ENCODE measurements around the gene PPP1R2.
A peak's percentile ranks its signal among the peaks of the same experiment; 100 is the strongest.
"Not testable (repeated sequence)": the region's sequence is repeated elsewhere in the genome, so short reads cannot be mapped to it uniquely, and the experiment has no call there.

Gene PPP1R2

DNA sequence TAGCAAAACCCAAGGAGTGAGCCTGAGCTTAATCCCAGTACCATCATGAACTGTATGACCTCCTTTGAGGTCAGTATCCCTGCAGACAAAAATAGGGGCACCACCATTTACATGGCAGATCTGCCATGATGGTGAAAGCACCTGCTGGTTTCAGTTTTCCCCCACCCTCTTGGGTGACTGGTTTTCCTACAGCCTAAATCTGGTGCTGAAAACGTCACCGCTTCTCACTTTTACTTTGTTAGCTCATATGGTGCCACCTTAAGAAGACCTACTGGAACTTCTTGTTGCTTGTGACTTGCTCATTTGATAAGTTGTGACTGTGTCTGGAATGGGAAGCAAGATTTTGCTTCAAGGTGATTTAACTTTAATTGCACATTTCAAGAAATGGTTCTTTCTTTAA, 5.1 kb downstream of the PPP1R2 start:
- DNase-seq = no peak

DNA sequence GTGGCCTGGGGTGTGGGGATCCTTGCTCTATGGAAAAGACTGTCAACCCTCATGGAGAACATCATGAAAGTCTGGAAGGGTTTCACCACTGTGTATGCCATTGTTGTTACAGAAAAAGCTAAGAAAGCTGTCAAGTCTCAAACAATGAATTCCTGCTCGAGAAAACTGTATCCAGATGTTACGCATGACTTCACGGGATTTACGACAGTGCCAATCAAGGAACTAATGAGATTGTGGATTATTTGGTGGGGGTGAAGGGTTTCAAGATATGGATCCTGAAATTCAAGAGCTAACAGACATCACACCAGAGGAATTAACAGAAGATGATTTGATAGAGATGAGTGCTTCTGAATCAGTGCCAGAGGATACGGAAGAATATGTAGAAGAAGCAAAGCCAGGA, 7.8 kb downstream of the PPP1R2 start:
- DNase-seq = no peak

DNA sequence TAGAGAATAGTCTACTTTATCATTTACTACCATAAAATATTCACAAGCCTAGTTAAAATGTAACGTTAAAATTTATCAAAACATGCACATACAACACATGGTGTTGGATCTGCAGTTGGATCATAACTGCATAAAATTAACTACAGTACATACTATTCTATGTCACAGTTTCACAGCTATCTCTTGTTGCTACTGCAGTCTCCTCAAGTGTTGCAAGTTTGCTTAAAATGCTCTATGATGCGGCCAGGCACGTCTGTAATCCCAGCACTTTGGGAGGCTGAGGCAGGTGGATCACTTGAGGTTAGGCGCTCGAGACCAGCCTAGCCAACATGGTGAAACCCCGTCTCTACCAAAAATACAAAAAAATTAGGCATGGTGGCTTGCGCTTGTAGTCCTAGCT, 10.3 kb downstream of the PPP1R2 start:
- no peak for DNase-seq

DNA sequence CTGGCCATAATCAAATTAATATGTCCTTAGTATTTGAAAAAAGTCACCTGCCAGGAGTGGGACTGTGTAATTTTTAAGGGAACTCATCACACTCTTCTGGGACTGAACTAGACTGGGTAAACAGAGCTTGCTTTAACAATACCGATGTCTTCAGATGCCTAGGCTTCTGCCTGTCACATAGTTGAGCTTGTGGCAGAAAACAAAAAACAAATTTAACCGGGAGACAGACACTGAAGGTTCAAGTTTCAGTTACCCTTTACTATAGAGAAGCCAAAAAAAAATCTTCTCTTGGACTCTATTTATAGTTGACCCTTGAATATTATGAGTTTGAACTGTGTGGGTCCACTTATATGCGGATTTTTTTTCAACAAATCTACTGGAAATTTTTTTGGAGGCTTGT, 10.8 kb downstream of the PPP1R2 start:
- no peak for DNase-seq

DNA sequence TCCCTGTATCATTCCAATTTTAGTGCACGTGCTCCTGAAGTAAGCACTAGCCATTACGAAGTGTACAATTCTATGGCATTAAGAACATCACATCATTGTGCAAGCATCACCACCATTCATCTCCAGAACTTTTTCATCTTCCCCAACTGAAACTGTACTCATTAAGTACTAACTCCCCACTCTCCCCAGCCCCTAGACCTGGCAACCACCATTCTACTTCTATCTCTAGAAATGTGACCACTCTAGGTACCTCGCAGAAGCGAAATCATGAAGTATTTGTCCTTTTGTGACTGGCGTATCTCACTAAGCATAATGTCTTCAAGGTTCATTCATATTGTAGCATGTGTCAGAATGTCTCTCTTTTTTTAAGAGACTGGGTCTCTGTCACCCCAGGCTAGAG, 11.4 kb downstream of the PPP1R2 start:
- DNase-seq = no peak

DNA sequence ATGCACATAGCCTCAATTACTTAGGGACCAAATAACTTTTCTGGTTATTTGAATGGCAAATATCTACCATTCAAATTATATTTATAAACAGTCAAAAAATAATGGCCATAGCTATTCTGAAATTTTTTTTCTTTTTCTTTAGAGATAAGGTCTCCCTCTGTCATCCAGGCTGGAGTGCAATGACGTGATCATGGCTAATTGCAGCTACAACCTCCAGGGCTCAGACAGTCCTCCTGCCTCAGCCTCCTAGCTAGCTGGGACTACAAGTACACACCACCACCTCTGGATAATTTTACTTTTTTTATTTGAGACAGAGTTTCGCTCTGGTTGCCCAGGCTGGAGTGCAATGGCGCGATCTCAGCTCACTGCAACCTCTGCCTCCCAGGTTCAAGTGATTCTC, 16.6 kb downstream of the PPP1R2 start:
- no peak for DNase-seq

DNA sequence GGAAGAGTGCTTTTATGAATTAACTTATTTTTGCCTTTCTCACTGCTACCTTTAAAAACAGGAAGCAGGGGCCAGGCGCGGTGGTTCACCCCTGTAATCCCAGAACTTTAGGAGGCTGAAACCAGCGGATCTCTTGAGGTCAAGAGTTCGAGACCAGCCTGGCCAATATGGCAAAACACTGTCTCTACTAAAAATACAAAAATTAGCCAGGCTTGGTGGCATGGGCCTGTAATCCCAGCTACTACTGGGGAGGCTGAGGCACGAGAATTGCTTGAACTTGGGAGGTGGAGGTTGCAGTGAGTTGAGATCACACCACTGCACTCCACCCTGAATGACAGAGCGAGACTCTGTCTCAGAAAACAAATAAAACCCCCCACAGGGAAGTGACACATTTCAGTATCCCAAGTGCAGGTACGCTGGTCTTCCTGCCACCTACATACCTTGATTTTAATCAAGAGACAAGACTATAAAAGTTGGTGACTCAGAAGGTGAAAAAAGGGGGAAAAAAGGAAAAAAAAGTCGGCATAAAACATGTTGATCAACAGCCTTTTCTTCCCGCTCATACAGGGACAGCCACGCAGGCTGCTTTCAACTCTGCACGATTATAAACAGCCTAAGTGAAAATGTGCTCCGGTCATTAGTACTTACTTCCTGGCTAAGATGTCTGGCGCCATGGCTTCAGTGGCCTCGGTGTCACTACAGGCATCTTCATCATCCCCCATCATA, 18.8 kb downstream of the PPP1R2 start:
- no peak for DNase-seq

DNA sequence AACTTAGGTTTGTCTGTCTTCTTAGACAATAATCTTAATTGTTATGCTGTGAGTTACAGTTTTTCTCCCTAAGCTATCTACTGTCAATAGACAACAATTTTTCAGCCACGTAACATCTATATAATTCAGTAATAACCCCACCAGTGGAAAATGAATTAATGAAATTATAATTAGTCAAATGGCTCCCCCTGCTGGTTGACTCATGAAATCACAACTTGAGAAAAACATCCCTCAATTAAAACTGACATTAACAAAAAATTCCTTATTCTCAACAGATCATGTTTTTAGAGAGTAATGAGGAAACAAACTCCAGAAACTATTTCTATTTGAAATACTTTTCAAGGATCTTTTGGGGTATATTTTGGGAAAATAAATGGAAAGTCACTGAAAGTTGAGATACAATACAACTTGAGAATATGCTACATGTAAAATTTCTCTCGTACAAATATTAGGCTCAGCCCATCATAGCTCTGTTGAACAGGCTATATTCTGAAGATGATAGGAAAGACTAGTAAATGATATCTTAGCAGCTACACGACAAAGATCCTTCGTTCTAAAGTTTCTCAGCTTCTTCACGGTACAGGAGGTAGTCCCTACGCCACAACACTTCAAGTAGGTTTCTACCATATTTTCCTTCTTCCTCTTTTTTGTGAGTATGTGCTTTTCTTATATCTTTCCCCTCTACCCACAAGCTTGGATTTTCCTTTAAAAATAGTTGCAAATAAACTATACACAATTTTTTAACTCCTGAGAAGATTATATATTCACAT, 20.7 kb downstream of the PPP1R2 start:
- DNase-seq = peak; percentile 11 to 70 (median 59)

DNA sequence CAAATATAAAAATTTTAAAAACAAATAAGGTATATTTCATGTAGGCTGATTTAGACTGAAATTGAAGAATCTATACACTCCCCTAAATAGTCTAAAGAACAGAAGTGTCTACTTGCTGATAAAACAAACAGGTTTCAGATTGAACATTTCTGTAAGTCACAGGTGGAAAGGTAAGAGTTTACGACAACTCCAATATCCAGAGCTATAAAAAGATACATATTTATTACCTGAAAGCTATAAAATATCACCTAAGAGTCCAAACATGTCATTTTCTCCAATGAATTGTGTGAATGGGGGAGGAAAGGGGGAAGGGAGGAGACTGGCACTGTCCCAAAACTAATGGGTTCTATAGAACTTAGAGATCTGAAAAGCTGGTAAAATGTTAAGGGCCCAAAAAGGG, 26.1 kb downstream of the PPP1R2 start:
- DNase-seq = no peak

DNA sequence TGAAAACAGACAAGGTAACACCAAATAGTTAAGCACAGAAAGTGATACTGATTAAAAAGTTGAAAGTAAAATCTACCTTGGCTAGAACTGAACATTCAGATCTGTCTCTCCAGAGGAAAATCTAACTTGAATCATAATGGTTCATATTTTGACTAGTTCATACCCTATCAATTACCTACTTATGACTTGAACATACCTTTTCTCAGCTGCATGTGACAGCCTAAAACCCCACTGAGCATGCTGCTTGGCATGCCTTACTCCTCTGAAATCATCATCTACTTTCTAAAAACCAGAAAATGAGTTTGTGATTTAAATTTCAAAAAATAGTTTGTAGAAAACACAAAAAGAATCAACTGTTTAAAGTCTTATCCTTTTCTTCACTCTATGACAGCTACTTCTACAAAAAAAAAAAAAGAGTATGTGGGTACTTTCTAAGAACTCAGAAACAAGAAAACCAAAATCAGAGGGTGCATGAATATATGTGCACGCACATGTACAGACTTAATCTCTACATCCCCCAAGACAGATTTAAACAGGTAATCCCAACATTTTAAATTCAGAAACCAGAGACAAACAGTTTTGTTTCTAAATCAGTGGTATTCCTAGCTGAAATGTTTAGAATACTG, 28.4 kb downstream of the PPP1R2 start:
- DNase-seq = not testable (repeated sequence)

DNA sequence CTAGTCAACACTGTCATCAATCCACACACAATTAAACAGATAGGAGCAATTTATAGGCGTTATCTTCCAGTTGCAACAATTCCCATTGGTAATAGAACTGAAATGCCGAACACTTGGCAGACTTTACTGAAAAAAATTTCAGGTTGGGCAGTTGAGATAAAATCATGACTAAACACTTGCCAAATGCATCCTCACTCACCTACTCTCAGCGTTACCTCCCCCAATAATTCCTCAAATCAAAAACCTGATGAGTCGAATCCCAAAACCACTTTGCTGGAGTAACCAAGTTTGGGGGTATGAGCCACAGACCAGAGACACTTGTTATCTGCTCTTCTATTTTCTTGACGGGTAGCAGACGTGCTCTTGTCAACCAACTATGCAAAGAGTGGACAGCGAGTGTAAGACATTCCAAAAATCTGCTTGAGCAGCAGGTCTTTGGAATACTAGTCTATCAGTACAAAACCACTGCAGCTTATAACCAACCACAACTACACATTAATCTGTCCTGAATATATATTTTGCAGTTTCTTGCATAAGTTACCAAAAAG, 30.3 kb downstream of the PPP1R2 start:
- DNase-seq = no peak

DNA sequence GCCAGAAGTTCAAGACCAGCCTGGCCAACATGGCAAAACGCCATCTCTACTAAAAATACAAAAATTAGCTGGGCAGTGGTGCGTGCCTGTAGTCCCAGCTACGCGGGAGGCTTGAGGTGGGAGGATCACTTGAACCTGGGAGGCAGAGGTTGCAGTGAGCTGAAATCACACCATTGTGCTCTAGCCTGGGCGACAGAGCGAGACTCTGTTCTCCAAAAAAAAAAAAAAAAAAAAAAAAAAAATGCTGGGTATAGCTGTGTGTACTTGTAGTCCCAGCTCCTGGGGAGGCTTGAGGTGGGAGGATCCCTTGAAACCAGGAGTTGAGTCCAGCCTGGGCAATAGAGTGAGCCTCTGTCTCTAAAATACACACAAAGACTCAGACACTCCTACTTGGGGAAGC, 32.0 kb downstream of the PPP1R2 start:
- DNase-seq = no peak

DNA sequence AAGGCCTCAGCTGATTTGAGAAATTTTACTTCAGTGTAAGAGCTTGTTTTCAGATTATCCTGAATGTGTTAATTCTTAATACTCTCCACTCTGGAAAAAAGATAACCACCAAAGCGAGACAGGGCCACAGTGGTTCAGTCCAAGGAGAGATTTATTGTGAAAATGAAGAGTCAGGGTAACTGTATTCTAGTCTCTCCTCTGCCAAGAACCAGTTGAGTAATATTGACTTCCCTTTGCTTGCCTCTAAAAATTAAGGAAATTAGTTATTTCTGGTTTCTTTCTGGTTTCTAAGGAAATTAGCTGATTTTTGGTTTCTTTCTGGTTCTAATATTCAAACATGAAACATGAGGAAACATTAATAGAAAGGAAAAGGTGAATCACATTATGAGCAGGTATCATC, 34.9 kb downstream of the PPP1R2 start:
- peak; percentile 28 to 81 (median 54) for DNase-seq

DNA sequence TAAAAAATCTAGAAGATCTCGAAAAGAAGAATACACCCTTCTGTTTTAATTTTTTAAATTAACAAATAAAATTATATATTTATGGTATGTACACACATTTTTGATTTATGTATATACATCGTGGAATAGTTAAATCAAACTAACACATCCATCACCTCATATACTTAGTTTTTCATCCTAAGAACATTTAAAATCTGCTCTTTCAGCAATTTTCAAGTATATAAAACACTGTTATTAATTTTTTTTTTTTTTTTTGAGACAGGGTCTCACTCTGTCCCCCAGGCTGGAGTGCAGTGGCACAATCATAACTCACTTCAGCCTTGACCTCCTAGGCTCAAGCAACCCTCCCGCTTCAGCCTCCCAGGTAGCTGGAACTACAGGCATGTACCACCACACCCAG, 67.5 kb downstream of the PPP1R2 start:
- DNase-seq = no peak

DNA sequence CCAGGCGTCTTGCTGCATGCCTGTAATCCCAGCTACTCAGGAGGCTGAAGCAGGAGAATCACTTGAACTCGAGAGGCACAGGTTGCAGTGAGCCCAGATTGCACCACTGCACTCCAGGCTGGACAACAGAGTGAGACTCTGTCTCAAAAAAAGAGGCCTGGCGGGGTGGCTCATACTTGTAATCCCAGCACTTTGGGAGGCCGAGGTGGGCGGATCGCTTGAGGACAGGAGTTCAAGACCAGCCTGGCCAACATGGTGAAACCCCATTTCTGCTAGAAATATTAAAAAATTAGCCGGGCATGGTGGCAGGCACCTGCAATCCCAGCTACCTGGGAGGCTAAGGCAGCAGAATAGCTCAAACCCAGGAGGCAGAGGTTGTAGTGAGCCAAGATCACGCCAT, 68.0 kb downstream of the PPP1R2 start:
- DNase-seq = not testable (repeated sequence)

DNA sequence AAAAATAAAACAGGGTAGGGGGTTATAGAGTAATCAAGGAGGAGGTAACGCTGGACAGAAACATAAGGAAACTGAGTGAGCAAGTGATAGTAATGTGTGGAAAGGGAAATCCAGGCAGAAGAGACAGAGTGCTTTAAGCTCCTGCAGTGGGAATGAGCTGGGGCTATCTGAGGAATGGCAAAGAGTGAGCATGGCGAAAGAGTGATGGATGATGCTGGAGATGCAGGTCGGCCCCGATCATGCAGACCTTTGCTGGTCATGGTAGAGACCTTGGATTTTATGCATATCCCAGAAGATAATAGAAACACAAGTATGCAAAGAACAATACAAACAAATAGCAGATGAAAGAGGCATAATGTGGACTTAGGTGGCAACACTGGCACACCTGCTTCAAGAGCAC, 74.3 kb downstream of the PPP1R2 start:
- DNase-seq = no peak

DNA sequence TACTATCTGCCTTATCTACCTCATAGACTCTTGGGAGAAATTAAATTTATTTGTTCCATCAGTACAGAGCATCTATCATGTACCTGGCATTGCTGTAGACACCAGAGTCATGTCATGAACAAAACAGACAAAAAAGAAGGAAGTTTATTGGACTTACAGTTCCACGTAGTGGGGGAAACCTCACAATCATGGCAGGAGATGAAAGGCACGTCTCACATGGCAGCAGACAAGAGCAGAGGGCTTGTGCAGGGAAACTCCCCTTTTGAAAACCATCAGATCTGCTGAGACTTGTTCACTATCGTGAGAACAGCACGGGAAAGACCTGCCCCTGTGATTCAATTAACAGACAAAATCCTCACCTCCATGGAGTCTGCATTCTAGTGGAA, 74.7 kb downstream of the PPP1R2 start:
- DNase-seq = no peak

DNA sequence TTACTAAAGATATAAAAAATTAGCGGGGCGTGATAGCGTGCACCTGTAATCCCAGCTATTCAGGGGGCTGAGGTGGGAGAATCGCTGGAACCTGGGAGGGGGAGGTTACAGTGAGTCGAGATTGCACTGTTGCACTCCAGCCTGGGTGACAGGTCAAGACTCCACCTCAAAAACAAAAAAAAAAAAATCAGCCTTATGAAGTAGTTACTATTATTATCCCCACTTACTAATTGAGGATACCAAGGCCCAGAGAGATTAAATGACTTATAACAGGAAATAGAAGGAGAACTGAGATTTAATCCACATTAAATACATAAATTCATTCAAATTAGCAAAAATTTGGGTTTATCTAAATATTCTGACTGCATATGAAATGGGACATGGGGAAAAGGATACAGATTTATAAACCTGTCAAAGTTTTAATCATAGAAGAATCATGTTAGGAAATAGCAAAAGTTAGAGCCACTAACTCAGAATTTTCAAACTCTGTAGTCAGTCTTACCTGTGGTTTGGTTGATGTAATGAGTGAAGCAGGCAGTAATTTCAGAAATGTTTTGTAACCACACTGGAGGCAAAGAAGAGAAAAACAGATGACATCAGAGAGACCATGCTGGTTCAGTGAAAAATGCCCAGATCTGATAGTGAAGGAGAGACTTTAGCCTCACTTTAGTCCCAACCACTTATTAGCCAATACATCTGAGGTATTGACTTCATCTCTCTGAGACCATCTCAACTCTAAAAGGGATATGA, 75.3 kb downstream of the PPP1R2 start:
- DNase-seq = no peak

DNA sequence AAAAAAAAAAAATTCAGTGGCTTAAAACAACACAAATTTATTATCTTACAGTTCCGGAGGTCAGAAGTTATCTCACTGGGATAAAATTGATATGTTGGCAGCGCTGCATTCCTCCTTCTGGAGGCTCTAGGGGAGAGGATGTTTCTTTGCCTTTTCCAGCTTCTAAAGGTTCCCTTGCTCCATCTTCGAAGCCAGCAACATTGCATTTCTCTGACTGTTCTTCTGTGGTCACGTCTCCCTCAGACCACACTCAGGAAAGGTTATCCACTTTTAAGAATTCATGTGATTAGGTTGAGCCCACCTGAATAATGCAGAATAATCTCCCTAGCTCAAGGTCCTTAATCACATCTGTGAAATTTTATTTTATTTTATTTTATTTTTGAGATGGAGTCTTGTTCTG, 76.9 kb downstream of the PPP1R2 start:
- no peak for DNase-seq

Data from suppressor macrophage (primary cell).